H54 (cell line): ENCODE data around the gene SLC35D1.
A peak's percentile ranks its signal among the peaks of the same experiment; 100 is the strongest.

ENCODE experiments used
- DNase-seq: peaks from one replicate; pipeline ENCODE4 v3.0.0; 2011; ENCODE audit warnings: low spot score, mixed read lengths; ENCODE audit not compliant: insufficient read length
- FAIRE-seq: peaks from 3 replicates; lab custom pipeline; 2011; peaks lifted over from hg19 to GRCh38; lab: Jason Lieb, UNC
- POLR2A ChIP-seq: IDR thresholded peaks from 2 replicates; pipeline ENCODE4 v1.6.1; 2011; ENCODE audit warnings: low read depth, mild to moderate bottlenecking, low read length

The SLC35D1 gene

GRCh38 chr1:67029472-67029871 lies 24.5 kb downstream of the SLC35D1 start:
- no peak for FAIRE-seq
- no peak for TF ChIP-seq POLR2A
- no peak for DNase-seq

GRCh38 chr1:67020765-67021164 lies 33.2 kb downstream of the SLC35D1 start:
- no peak for TF ChIP-seq POLR2A
- DNase-seq = no peak
- FAIRE-seq = no peak

GRCh38 chr1:67020304-67020703 lies 33.6 kb downstream of the SLC35D1 start:
- TF ChIP-seq POLR2A = no peak
- FAIRE-seq (peak; percentile 62), DNase-seq (no peak)

- TF ChIP-seq POLR2A = no peak
- FAIRE-seq (peak; percentile 20), DNase-seq (no peak)
These were observed 34.3 kb downstream of the SLC35D1 start for GRCh38 chr1:67019600-67020136.

GRCh38 chr1:67019121-67019520 lies 34.8 kb downstream of the SLC35D1 start:
- FAIRE-seq (no peak), DNase-seq (no peak)
- TF ChIP-seq POLR2A = no peak

GRCh38 chr1:67018574-67018973 lies 35.4 kb downstream of the SLC35D1 start:
- TF ChIP-seq POLR2A = no peak
- FAIRE-seq = peak; percentile 48
- no peak for DNase-seq

GRCh38 chr1:67013573-67013972 lies 40.4 kb downstream of the SLC35D1 start:
- FAIRE-seq = peak; percentile 83
- DNase-seq = no peak
- no peak for TF ChIP-seq POLR2A

GRCh38 chr1:67009792-67010191 lies 44.2 kb downstream of the SLC35D1 start:
- TF ChIP-seq POLR2A = no peak
- FAIRE-seq = no peak
- no peak for DNase-seq

- FAIRE-seq (no peak), DNase-seq (no peak)
- TF ChIP-seq POLR2A = no peak
These were observed 48.9 kb downstream of the SLC35D1 start for GRCh38 chr1:67005068-67005467.

GRCh38 chr1:67004176-67004575 lies 49.8 kb downstream of the SLC35D1 start:
- TF ChIP-seq POLR2A = no peak
- no peak for FAIRE-seq

GRCh38 chr1:67001682-67002425 lies 52.1 kb downstream of the SLC35D1 start:
- TF ChIP-seq POLR2A = no peak
- DNase-seq (no peak), FAIRE-seq (no peak)

More at GRCh38 chr1:67004176-67004575, 49.8 kb downstream of the SLC35D1 start:
- DNase-seq = no peak

GRCh38 chr1:66999640-67000400 lies 54.1 kb downstream of the SLC35D1 start:
- no peak for TF ChIP-seq POLR2A
- FAIRE-seq (no peak), DNase-seq (no peak)

GRCh38 chr1:66998972-66999371 lies 55.0 kb downstream of the SLC35D1 start:
- FAIRE-seq (no peak), DNase-seq (no peak)
- no peak for TF ChIP-seq POLR2A

GRCh38 chr1:66996018-66996682 lies 57.8 kb downstream of the SLC35D1 start:
- no peak for TF ChIP-seq POLR2A
- DNase-seq (no peak), FAIRE-seq (peak; percentile 96)
